HL-60 (cell line): ENCODE results near the gene RNF135.

Source experiments
- CTCF ChIP-seq: IDR thresholded peaks from one replicate; pipeline ENCODE4 v1.5.1; 2011; ENCODE audit warnings: low read length, control low read depth, inconsistent platforms; ENCODE audit not compliant: insufficient read depth
- GABPA ChIP-seq: IDR thresholded peaks from 2 replicates; pipeline ENCODE4 v1.6.1; 2012; ENCODE audit warnings: low read depth
- POLR2AphosphoS5 ChIP-seq: IDR thresholded peaks from 2 replicates; pipeline ENCODE4 v1.6.1; 2012; ENCODE audit warnings: low read depth
- REST ChIP-seq: IDR thresholded peaks from 2 replicates; pipeline ENCODE4 v1.6.1; 2012; ENCODE audit warnings: low read depth; ENCODE audit not compliant: insufficient replicate concordance
- SPI1 ChIP-seq: IDR thresholded peaks from 2 replicates; pipeline ENCODE4 v1.6.1; 2012; ENCODE audit warnings: low read depth, mild to moderate bottlenecking, borderline replicate concordance

GRCh38 chr17:30922235-30923030, 48.4 kb upstream of the RNF135 start:
- TF ChIP-seq CTCF (no peak), REST (no peak), SPI1 (no peak), POLR2AphosphoS5 (no peak), GABPA (no peak)
